Measurements from ENCODE around the gene CDH18.

CDH18 gene

GRCh38 chr5:19987612-19988361, at the start of gene CDH18:
Gene CDH18 (minus strand): TSS chr5:19988200. CDS start chr5:19838986, 149,214 bp downstream.
- DNase-seq = peak; percentile 70

- no peak for DNase-seq
These were observed 46.7 kb upstream of the CDH18 start for GRCh38 chr5:20034717-20035116.

- no peak for DNase-seq
These were observed 45.9 kb upstream of the CDH18 start for GRCh38 chr5:20033881-20034280.

- no peak for DNase-seq
These were observed 44.9 kb upstream of the CDH18 start for GRCh38 chr5:20032896-20033295.

- DNase-seq = no peak
These were observed 42.1 kb upstream of the CDH18 start for GRCh38 chr5:20030125-20030524.

- DNase-seq = no peak
These were observed 41.3 kb upstream of the CDH18 start for GRCh38 chr5:20029266-20029665.

GRCh38 chr5:20028506-20028905, 40.5 kb upstream of the CDH18 start:
- no peak for DNase-seq

GRCh38 chr5:20023686-20024180, 35.7 kb upstream of the CDH18 start:
- DNase-seq = no peak

- no peak for DNase-seq
These were observed 32.2 kb upstream of the CDH18 start for GRCh38 chr5:20020247-20020646.

- no peak for DNase-seq
These were observed 29.0 kb upstream of the CDH18 start for GRCh38 chr5:20017021-20017420.

GRCh38 chr5:20000416-20000815, 12.4 kb upstream of the CDH18 start:
- DNase-seq = no peak

GRCh38 chr5:19988457-19988856, 457 bp upstream of the CDH18 start:
- peak; percentile 18 for DNase-seq

- no peak for DNase-seq
These were observed 1.2 kb downstream of the CDH18 start for GRCh38 chr5:19986806-19987205.

- DNase-seq = no peak
These were observed 1.9 kb downstream of the CDH18 start for GRCh38 chr5:19986031-19986619.

- peak; percentile 17 for DNase-seq
These were observed 9.5 kb downstream of the CDH18 start for GRCh38 chr5:19978476-19978875.

GRCh38 chr5:19977099-19977498, 10.9 kb downstream of the CDH18 start:
- no peak for DNase-seq

- no peak for DNase-seq
These were observed 12.2 kb downstream of the CDH18 start for GRCh38 chr5:19975795-19976194.

- no peak for DNase-seq
These were observed 27.5 kb downstream of the CDH18 start for GRCh38 chr5:19960451-19960850.

- no peak for DNase-seq
These were observed 28.1 kb downstream of the CDH18 start for GRCh38 chr5:19959830-19960384.

- no peak for DNase-seq
These were observed 37.1 kb downstream of the CDH18 start for GRCh38 chr5:19950897-19951296.

GRCh38 chr5:19940192-19940591, 47.8 kb downstream of the CDH18 start:
- no peak for DNase-seq

GRCh38 chr5:19930451-19930850, 57.5 kb downstream of the CDH18 start:
- no peak for DNase-seq

GRCh38 chr5:19928562-19929421, 59.2 kb downstream of the CDH18 start:
- no peak for DNase-seq

Data from femur (tissue), 1 donor.